HG02798 (cell line): Measurements from ENCODE around the gene CD37.
"Not testable (repeated sequence)": the region's sequence is repeated elsewhere in the genome, so short reads cannot be mapped to it uniquely, and the experiment has no call there.

Experiments used
- ATAC-seq: cut with Tn5 transposase; IDR thresholded peaks from one replicate; pipeline ENCODE4 v1.9.1; 2021; ENCODE audit warnings: mild to moderate bottlenecking; ENCODE audit not compliant: unreplicated experiment, poor library complexity

Gene CD37, protein sequence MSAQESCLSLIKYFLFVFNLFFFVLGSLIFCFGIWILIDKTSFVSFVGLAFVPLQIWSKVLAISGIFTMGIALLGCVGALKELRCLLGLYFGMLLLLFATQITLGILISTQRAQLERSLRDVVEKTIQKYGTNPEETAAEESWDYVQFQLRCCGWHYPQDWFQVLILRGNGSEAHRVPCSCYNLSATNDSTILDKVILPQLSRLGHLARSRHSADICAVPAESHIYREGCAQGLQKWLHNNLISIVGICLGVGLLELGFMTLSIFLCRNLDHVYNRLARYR

DNA sequence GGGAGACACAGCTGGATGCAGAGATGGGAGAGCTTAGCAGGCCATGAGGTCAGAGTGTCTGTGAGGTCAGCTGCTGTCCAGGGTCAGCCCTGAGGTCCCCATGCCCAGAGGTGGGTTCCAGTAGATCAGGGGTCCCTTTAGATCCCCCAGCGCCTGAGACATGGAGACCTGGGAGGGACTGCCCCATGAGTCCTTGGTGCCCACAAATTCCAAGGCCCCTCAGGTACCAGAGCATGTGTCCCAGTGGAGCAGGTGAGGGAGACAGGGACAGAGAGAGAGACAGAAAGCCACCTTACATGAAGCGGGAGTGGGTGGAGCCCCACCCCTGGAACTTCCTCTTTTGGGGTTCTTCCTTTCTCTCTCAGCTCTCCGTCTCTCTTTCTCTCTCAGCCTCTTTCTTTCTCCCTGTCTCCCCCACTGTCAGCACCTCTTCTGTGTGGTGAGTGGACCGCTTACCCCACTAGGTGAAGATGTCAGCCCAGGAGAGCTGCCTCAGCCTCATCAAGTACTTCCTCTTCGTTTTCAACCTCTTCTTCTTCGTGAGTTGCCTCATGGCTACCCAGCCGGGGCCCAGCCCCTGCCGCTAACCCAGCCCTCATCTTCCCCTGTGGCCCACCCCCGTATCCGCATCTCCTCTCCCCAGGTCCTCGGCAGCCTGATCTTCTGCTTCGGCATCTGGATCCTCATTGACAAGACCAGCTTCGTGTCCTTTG lies at the start of gene CD37:
TSS of gene CD37 (plus strand) at position 336 of the 713 bp plus-strand sequence. CDS start at position 471, 135 bp downstream.
- ATAC-seq, result peak; percentile 32

DNA sequence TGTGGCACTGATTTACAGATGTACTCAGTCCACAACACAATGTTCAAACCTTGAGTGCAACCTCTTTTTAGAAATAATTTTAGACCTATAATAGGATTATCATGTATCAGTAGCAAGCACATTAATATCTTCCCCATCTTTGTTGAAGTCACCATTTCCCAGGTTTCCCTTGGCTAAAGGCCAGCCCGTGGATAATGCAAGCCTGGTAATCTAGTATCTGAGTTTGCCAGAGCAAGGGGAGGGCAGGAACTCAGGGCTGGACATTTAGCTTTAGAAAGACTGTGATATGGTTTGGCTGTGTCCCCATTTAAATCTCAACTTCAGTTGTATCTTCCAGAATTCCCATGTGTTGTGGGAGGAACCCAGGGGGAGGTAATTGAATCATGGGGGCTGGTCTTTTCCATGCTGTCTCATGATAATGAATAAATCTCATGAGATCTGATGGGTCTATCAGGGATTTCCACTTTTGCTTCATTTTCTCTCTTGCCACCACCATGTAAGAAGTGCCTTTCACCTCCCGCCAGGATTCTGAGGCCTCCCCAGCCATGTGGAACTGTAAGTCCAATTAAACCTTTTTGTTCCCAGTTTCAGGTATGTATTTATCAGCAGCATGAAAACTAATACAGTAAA lies 48.0 kb upstream of the CD37 start:
- no peak for ATAC-seq

DNA sequence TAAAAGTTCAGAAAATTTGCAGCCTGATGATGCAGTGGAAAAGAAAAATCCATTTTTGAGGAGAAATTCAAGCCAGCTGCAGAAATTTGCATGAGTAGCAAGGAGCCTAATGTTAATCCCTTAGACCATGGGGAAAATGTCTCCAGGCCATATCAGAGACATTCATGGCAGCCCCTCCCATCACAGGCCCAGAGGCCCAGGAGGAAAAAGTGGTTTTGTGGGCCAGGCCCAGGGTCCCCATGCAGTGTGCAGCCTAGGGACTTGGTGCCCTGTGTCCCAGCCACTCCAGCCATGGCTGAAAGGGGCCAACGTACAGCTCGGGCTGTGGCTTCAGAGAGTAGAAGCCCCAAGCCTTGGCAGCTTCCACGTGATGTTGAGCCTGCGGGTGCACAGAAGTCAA lies 47.0 kb upstream of the CD37 start:
- ATAC-seq, result not testable (repeated sequence)

DNA sequence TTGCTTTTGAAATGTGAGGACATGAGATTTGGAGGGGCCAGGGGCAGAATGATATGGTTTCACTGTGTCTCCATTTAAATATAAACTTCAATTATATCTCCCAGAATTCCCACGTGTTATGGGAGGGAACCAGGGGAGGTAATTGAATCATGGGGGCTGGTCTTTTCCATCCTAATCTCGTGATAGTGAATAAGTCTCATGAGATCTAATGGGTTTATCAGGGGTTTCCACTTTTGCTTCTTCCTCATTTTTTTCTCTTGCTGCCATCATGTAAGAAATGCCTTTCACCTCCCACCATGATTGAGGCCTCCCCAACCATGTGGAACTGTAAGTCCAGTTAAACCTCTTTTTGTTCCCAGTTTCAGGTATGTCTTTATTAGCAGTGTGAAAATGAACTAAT lies 45.9 kb upstream of the CD37 start:
- ATAC-seq, result not testable (repeated sequence)

DNA sequence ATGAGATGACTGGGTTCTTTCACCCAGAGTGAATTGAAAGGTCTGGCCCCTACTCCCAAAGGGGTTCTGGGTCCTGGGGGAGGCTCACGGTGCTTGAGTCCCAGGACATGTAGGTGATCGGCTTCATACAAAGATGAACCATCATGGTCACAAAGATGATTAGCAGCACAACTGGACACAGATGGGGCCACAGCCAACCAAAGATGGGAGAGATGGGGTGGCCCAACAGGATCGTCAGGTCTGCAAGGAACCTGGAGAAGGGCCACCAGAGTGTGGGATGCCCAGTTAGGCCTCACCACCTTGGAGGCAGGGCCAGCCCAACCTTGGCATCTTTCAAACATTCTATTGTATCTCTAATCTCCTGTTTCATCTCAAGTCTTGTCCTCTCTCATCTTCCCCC lies 44.7 kb upstream of the CD37 start:
- ATAC-seq, result no peak

DNA sequence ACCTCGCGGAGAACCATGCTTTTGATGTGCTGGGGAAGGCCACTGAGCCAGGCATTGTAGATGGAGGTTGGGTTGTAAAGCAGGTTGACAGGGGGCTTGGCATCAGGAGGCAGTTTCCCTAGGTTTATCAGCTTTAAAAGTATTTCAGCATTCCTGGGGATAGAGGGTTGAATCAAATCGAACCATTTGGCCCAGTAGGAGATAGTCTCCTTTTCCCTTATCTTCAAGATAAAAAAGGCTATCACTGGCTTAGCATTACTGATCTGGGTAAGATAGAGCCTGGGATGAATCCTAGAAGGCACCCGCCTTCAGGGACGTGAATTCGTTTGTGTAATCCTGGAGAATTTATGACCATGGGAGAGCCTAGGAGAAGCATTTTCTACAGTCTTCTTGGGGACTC lies 40.8 kb upstream of the CD37 start:
- ATAC-seq, result no peak

DNA sequence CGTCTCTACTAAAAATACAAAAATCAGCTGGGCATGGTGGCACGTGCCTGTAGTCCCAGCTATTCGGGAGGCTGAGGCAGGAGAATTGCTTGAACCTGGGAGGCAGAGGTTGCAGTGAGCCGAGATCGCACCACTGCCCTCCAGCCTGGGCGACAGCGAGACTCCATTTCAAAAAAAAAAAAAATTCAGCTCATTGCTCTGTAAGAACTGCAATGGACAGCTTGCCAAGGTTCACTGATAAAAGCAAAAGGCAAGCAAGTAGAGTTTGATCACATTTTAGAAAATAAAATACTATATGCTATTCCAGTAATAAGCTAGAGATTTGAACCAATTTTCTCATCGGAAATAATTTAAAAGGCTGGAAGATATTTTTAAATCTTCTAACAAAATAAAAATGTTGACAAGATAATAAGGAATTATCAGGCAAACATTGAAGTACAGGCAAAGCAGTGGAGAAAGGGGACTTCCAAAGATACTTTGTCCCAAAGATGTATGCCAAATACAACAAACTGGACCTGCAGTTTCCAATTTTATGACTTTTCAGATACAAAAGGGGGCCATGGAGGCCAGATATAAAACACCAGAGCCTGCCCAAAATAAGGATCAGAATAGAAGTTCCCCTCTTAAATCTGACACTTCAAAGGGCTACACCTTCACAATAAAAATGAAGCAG lies 39.9 kb upstream of the CD37 start:
- ATAC-seq, result no peak

DNA sequence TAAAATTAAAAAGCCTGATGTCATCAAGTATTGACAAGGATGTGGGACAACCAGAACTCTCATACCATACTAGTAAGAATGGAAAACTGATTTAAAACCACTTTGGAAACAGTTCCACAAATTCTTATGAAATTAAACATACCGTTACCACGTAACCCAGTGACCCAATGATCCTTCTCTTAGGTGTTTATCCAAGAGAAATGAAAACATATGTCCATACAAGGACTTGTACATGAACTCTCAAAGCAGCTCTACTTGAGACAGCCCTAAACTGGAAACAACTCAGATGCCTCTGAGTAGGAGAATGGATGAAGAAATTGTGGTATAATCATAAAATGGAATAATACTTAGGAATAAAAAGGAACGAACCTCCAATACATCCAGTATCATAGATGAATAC lies 37.8 kb upstream of the CD37 start:
- no peak for ATAC-seq

DNA sequence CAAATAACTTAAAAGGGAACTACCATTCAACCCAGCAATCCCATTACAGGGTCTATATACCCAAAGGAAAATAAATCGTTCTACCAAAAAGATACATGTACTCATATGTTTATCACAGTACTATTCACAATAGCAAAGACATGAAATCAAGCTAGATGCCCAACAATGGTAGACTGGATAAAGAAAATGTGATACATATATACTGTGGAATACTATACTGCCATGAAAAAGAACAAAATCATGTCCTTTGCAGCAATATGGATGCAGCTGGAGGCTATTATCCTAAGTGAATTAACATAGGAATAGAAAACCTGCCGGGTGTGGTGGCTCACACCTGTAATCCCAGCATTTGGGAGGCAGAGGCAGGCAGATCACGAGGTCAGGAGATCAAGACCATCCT lies 36.6 kb upstream of the CD37 start:
- not testable (repeated sequence) for ATAC-seq

DNA sequence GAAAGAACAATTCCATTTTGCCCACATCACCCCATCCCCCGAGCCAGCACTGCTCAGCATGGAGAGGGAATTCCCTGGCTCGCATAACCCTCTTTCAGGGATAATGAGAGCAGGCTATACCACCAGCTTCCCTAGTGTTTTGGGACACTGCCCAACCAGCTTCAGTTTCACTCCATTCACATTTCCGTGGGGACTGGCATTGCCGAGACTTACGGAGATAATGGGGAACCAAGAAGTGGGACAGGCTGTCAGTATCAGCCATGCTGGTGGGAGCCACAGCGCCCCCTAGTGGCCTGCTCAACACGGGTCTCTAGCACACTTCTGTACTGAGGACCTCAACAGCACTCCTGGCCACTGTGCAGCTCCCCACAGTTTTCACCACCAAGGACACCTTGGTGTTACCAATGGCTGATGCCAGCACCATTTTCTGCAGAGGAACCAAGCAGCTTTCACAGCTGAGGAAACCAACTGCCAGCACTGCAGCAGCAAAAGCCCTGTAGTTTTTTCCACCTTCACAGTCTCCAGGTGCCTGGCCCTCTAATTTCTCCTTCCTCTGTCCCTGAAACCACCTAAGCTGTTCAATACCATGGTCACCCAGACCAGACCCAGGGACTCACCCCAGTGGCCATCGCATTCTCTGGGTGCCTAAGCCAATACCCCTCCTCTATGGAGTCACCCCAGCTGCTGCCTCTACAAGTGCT lies 33.9 kb upstream of the CD37 start:
- peak; percentile 78 for ATAC-seq

DNA sequence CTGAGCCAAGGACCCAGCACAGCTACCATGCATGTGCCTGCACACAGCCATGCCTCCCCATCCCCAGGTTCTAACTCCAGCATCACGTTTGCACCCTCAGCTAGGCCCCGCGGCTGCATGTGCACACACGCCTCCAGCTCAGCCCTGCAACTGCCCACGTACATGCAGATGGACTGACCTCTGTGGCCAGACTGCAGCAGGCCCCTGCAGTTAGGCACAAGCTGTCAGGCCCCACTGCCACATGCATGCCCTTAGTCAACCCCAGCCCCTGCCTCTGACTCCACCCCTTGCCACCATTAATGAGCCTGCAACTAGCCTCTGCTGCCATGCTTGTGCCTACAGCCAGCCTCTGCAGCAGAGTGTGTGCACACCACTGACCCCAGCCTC lies 33.3 kb upstream of the CD37 start:
- no peak for ATAC-seq

DNA sequence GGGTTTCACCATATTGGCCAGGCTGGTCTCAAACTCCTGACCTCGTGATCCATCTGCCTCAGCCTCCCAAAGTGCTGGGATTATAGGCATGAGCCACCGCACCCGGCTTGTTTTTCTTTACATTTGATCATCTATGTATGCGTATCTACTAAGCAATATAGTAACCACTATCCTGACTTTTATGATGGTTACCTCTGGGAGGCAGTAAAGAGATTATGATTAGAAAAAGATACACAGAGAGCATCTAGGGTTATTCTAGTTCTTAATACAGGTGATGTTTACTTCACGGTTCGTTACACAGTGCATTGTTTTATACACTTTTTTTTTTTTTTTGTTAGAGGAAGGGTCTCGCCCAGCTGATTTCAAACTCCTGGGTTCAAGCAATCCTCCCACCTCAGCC lies 28.5 kb upstream of the CD37 start:
- not testable (repeated sequence) for ATAC-seq

DNA sequence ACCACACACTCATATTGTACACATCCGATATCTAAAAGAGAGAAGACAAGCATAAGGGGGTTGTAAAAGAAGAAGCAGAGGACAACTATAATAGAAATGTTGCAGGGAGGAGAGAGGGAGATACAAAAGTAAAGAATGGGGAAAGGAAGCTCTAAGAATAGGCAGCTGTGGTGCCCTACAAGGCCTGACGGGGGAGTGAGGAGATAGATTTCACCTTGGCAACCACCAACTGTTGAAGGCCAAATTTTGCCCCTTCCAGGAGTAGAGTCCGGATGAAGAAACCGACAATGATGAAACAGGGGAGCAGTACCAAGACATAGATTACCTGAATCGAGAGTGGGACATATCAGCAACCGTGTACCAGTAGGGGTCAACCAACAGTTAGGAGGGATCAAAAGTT lies 26.1 kb upstream of the CD37 start:
- ATAC-seq, result no peak

DNA sequence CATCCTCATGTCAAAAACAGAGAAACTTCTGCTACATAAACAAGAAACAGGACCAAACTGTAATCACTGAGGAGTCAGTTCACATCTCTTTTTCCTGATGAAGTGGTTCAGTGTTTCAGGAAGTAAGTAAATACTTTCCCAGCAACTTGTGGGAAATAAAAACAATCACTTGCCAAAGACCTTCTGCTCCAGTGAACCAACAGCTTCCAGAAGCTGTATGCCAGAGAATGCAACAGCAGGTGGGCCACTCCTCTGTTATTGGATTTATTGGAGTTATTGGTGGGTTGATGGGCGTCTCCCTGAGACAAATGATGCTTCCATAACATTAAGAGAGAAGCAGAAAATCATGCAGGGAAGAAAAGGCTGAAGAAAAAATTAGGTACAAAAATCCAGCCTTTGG lies 20.1 kb upstream of the CD37 start:
- no peak for ATAC-seq

DNA sequence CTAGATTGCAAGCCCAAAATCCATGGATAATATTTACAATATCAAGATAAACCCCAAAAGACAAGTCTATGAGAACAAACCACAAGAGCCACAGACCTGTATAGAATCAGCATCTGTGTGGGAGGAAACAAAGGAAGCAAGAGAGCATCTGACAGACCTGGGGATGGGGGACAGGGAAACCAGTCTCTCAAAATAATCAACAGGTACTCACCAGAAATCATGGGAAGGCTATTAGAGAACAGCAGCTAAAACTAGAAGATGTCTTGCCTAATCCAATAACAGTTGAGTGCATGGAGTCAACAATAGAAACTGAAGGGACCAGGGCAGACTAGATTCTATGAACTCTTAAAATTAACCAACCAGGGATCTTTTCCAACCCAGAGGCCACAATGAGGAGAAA lies 18.9 kb upstream of the CD37 start:
- ATAC-seq, result no peak

DNA sequence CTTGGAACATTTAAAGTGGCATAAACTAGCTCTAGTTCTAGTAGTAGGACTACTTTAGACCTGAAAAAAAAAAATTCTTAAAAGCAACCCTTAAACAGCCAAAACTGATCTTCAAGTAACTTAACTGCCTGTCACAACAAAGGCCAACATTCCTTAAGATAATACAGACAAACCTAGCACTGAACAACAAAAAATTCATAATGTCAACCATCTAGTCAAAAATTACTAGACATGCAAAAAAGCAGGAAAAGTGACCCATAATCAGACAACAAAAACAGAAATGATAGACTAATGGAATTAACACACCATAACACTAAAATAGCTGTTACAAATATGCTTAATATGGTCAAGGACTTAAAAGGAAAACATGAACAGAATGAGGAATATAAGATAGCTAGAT lies 16.9 kb upstream of the CD37 start:
- no peak for ATAC-seq

DNA sequence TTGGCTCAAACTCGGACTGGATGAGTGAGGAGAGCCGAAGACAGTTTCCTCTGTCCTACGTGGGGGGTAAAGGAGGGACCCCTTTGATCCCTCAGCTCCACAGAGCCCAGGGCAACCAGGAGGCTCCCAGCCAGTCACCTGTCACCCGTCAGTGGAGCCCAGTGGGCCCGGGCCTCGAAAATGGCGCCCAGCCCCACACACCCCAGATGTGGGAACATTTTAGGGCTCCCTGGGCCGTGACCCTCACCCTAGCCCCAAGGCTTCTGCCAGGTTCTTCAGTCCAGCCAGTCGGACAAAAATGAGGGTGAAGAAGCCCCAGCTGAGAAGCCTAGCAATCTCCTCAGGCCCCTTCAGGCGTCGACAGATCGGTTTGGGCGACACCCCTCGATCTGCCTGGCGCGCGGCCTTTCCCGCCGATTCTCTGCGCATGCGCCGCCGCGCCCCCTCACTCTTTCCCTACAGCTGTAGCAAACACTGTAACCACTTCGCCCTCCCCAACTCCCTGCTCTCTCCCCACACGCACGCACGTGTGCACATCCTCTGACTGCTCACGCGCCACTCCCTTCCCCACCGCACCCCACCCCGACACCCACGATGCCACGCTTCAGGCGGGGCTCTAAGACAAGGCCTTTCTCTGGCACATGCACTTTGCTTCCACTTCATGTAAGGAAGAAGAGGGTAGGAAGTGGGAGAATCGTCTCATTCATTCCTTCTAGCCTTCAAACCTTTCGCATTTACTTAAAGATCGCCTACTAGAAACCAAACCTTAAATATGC lies 10.2 kb upstream of the CD37 start, which contains the start of gene SLC6A16:
TSS of gene SLC6A16 (minus strand) at position 391 of the 776 bp plus-strand sequence. CDS start 13,844 bp downstream, outside the sequence.
- ATAC-seq, result no peak

DNA sequence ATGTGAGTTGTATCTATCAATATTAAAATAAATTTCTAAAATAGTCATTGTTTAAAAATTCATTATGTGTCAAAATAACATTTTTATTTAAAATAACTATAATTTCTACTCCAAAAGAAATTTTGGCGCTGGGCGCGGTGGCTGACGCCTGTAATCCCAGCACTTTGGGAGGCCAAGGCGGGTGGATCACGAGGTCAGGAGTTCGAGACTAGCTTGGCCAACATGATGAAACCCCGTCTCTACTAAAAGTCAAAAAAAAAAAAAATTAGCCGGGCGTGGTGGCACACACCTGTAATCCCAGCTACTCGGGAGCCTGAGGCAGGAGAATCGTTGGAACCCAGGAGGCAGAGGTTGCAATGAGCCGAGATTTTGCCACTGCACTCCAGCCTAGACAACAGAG lies 9.4 kb upstream of the CD37 start:
- not testable (repeated sequence) for ATAC-seq

DNA sequence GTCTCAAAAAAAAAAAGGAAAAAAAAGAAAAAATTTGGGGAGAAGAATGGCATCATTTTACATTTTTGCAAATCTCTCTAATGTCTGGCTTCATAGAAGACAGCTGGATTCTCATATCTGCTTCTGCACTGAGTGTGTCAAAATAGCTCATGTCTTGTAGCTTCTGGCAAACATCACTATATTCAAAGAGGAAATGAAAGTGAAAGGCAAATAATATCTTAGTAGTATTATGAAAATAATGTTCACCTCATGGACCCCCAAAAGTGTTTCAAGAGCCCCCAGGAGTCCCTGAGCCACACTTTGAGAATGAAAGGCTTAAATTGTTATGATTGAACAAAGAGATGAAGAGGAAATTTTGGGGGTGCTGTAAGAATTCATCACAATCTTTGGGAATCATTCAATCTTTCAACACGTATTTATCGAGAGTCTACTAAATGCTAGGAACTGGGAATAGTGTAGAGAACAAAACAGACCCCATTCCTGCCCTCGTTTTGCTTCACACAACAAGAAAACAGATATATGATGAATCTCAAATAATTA lies 9.0 kb upstream of the CD37 start:
- no peak for ATAC-seq
